Upper lobe of left lung (tissue), 4 donors: Measurements from ENCODE around the gene MSL2.

Source experiments
- EP300 ChIP-seq, 4 donors: sonication (generic); formaldehyde crosslinking; IDR thresholded peaks; one replicate each; pipeline ENCODE4 v1.5.1; 2017; ENCODE audit warnings: antibody characterized with exemption in 4 of 4, control low read depth in 2 of 4
- POLR2A ChIP-seq, 4 donors: fragments of 450-650 bp; IDR thresholded peaks; one replicate each; pipeline ENCODE4 v1.5.1; 2016 to 2017; ENCODE audit warnings: antibody characterized with exemption in 4 of 4, mild to moderate bottlenecking in 2 of 4
- POLR2AphosphoS5 ChIP-seq, 2 donors: sonication (generic); formaldehyde crosslinking; IDR thresholded peaks; one replicate each; pipeline ENCODE4 v1.5.1; 2017; ENCODE audit warnings: antibody characterized with exemption in 2 of 2
- TF ChIP-seq, protein P1 (sequence below), 6 experiments: fragments of 450-650 bp in 4 of 6; fragments of 200-600 bp in 2 of 6; sonication (generic) in 2 of 6; IDR thresholded peaks; one replicate each; pipeline ENCODE4 v1.5.1; 2016 to 2019; ENCODE audit warnings: antibody characterized with exemption in 6 of 6

- TF ChIP-seq, protein P1, sequence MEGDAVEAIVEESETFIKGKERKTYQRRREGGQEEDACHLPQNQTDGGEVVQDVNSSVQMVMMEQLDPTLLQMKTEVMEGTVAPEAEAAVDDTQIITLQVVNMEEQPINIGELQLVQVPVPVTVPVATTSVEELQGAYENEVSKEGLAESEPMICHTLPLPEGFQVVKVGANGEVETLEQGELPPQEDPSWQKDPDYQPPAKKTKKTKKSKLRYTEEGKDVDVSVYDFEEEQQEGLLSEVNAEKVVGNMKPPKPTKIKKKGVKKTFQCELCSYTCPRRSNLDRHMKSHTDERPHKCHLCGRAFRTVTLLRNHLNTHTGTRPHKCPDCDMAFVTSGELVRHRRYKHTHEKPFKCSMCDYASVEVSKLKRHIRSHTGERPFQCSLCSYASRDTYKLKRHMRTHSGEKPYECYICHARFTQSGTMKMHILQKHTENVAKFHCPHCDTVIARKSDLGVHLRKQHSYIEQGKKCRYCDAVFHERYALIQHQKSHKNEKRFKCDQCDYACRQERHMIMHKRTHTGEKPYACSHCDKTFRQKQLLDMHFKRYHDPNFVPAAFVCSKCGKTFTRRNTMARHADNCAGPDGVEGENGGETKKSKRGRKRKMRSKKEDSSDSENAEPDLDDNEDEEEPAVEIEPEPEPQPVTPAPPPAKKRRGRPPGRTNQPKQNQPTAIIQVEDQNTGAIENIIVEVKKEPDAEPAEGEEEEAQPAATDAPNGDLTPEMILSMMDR (IDR thresholded peaks at IDR 0.05), result no peak
- TF ChIP-seq POLR2A (IDR thresholded peaks at IDR 0.05), result no peak
- no peak for TF ChIP-seq EP300 (IDR thresholded peaks at IDR 0.05)
- TF ChIP-seq POLR2AphosphoS5 (IDR thresholded peaks at IDR 0.05), result no peak
These were observed 49.0 kb downstream of the MSL2 start for GRCh38 chr3:136146981-136147729.
